Esophagus squamous epithelium (tissue), 5 donors: ENCODE results near the gene STAG1. TPM values are rescaled to one million over a fixed set of nuclear protein-coding genes. Genes with fewer than 3 reads are reported as not detected.
"Not testable (repeated sequence)": the region's sequence is repeated elsewhere in the genome, so short reads cannot be mapped to it uniquely, and the experiment has no call there.

Experiments used
- DNase-seq: peaks from one replicate; lab custom pipeline; 2025; lab: John Stamatoyannopoulos, UW
- H3K27ac ChIP-seq, 4 donors: fragments of 200-600 bp; sonication (generic); one replicate each; pipeline ENCODE4 v1.5.1; 2016 to 2019; ENCODE audit warnings: mild to moderate bottlenecking in 1 of 4
- H3K27me3 ChIP-seq, 4 donors: fragments of 200-600 bp; sonication (generic); 1 replicate in 3 of 4; 2 replicates in 1 of 4; pipeline versions ENCODE4 v1.5.1 to v1.6.0; 2017 to 2021; ENCODE audit warnings: antibody characterized with exemption in 1 of 4
- H3K36me3 ChIP-seq, 3 donors: fragments of 200-600 bp; sonication (generic); one replicate each; pipeline ENCODE4 v1.5.1; 2016 to 2019
- H3K4me1 ChIP-seq, 3 donors: fragments of 200-600 bp; sonication (generic); one replicate each; pipeline ENCODE4 v1.5.1; 2017 to 2019
- H3K4me3 ChIP-seq, 4 donors: fragments of 200-600 bp; sonication (generic); 1 replicate in 3 of 4; 2 replicates in 1 of 4; pipeline ENCODE4 v1.5.1; 2016 to 2019; ENCODE audit warnings: mild to moderate bottlenecking in 2 of 4, moderate library complexity in 1 of 4
- H3K9me3 ChIP-seq, 3 donors: fragments of 200-600 bp; sonication (generic); one replicate each; pipeline ENCODE4 v1.5.1; 2016 to 2019
- CTCF ChIP-seq, 6 experiments: fragments of 450-650 bp in 4 of 6; fragments of 200-600 bp in 2 of 6; sonication (generic) in 2 of 6; IDR thresholded peaks; one replicate each; pipeline ENCODE4 v1.5.1; 2016 to 2019; ENCODE audit warnings: antibody characterized with exemption in 6 of 6, mild to moderate bottlenecking in 4 of 6, moderate library complexity in 4 of 6
- POLR2A ChIP-seq, 4 donors: fragments of 450-650 bp; IDR thresholded peaks; one replicate each; pipeline ENCODE4 v1.6.1; 2017; ENCODE audit warnings: antibody characterized with exemption in 4 of 4, mild to moderate bottlenecking in 4 of 4, moderate library complexity in 3 of 4
- WGBS, 2 donors: methylation state at CpG; one replicate each; pipeline ENCODE4 v1.1.5; 2018; 5-methylcytosine and 5-hydroxymethylcytosine counted together
- intact Hi-C: fragments of 100-400 bp; cut with DNase I; formaldehyde crosslinking; loops from one replicate; pipeline ENCODE4 v1.15.0; 2022
- total RNA-seq, 4 donors: library from RNA; depleted of rRNA; stranded (reverse); fragments of >200 nt; gene quantifications; one replicate each; pipeline ENCODE4 v1.1.0, GENCODE V29; 2016
- donor health status: DM: yes; HTN: yes; CAD: no.

The STAG1 gene
- total RNA-seq, 4 donors from 2014 or later = 10.9 to 42.9 (median 24.9) TPM

GRCh38 chr3:136716629-136717028 lies 35.5 kb downstream of the STAG1 start:
- no peaks in the 10 kb centered on the region for H3K4me1 ChIP-seq
- intact Hi-C loops = no loop called here
- no peak for TF ChIP-seq POLR2A (IDR thresholded peaks at IDR 0.05)
- TF ChIP-seq CTCF (IDR thresholded peaks at IDR 0.05) = no peak
- no peaks in the 10 kb centered on the region for H3K27me3 ChIP-seq
- H3K27ac ChIP-seq = no peak overlapping the region
- 76 to 92% methylated on average over 1 of the region's 1 CpG for WGBS, 2 donors
- H3K36me3 ChIP-seq = peaks cover 0 to 20% (median 4%) of the 10 kb centered on the region in 3 donors
- no peaks in the 10 kb centered on the region for H3K9me3 ChIP-seq
- DNase-seq = no peak
- no peak overlapping the region for H3K4me3 ChIP-seq

GRCh38 chr3:136714020-136714419 lies 38.2 kb downstream of the STAG1 start:
- Histone ChIP-seq H3K9me3 (no peaks in the 10 kb centered on the region), H3K27me3 (no peaks in the 10 kb centered on the region), H3K4me1 (no peaks in the 10 kb centered on the region), H3K36me3 (peaks cover 0 to 24% (median 0%) of the 10 kb centered on the region in 3 donors), H3K27ac (no peak overlapping the region), H3K4me3 (no peak overlapping the region)
- intact Hi-C loops = no loop called here
- DNase-seq = no peak
- no peak for TF ChIP-seq CTCF (IDR thresholded peaks at IDR 0.05)
- TF ChIP-seq POLR2A (IDR thresholded peaks at IDR 0.05) = no peak
- 83% methylated on average over 4 to 6 of the region's 6 CpGs for WGBS, 2 donors

GRCh38 chr3:136712941-136713340 lies 39.2 kb downstream of the STAG1 start:
- WGBS, 2 donors = 88 to 90% methylated on average over 6 of the region's 6 CpGs
- Histone ChIP-seq H3K36me3 (peaks cover 0 to 19% (median 0%) of the 10 kb centered on the region in 3 donors), H3K9me3 (no peaks in the 10 kb centered on the region), H3K27me3 (no peaks in the 10 kb centered on the region), H3K4me1 (peaks cover 0 to 5% (median 0%) of the 10 kb centered on the region in 3 donors), H3K27ac (no peak overlapping the region), H3K4me3 (no peak overlapping the region)
- intact Hi-C loops = no loop called here
- DNase-seq = no peak
- no peak for TF ChIP-seq CTCF (IDR thresholded peaks at IDR 0.05)
- TF ChIP-seq POLR2A (IDR thresholded peaks at IDR 0.05) = no peak

- H3K4me1 ChIP-seq, H3K4me3 ChIP-seq, H3K9me3 ChIP-seq, H3K27me3 ChIP-seq, H3K27ac ChIP-seq, intact Hi-C loops, DNase-seq: not testable (repeated sequence)
- WGBS, 2 donors = 88 to 93% methylated on average over 8 to 9 of the region's 9 CpGs
- peaks cover 0 to 19% (median 0%) of the 10 kb centered on the region in 3 donors for H3K36me3 ChIP-seq
Measured at GRCh38 chr3:136711888-136712287, 40.3 kb downstream of the STAG1 start.

GRCh38 chr3:136711277-136711676 lies 40.9 kb downstream of the STAG1 start:
- H3K4me1 ChIP-seq = peaks cover 0 to 5% (median 0%) of the 10 kb centered on the region in 3 donors
- intact Hi-C loops = no loop called here
- no peak for TF ChIP-seq POLR2A (IDR thresholded peaks at IDR 0.05)
- no peak for TF ChIP-seq CTCF (IDR thresholded peaks at IDR 0.05)
- H3K36me3 ChIP-seq = peaks cover 0 to 19% (median 0%) of the 10 kb centered on the region in 3 donors
- no peak overlapping the region for H3K27ac ChIP-seq
- H3K27me3 ChIP-seq = no peaks in the 10 kb centered on the region
- H3K9me3 ChIP-seq = no peaks in the 10 kb centered on the region
- no peak overlapping the region for H3K4me3 ChIP-seq
- DNase-seq = no peak
- WGBS, 2 donors = 91 to 95% methylated on average over 7 of the region's 7 CpGs

- intact Hi-C loops, H3K27ac ChIP-seq, H3K4me1 ChIP-seq, H3K27me3 ChIP-seq, H3K9me3 ChIP-seq, H3K4me3 ChIP-seq, DNase-seq: not testable (repeated sequence)
- peaks cover 0 to 19% (median 0%) of the 10 kb centered on the region in 3 donors for H3K36me3 ChIP-seq
- WGBS, 2 donors = 89 to 100% methylated on average over 1 of the region's 1 CpG
Measured at GRCh38 chr3:136709775-136710174, 42.4 kb downstream of the STAG1 start.
